Effector CD8-positive, alpha-beta T cell (primary cell): ENCODE results near the gene UBAP2L.

Experiments
- DNase-seq: peaks from one replicate; lab custom pipeline; 2025; lab: John Stamatoyannopoulos, UW
- total RNA-seq, 4 experiments: gene quantifications; one replicate each; lab custom pipeline; 2026; lab: John Stamatoyannopoulos, UW

The UBAP2L gene
- total RNA-seq, result 148 to 160 (median 154) reads per million in 4 experiments

- peak; percentile 97 for DNase-seq
These were observed at the start of gene UBAP2L for GRCh38 chr1:154220071-154220969. UBAP2L (plus strand) TSS chr1:154220955; CDS start chr1:154225124, 4,169 bp downstream.

GRCh38 chr1:154171223-154171583, 49.6 kb upstream of the UBAP2L start:
- no peak for DNase-seq

GRCh38 chr1:154171880-154172279, 48.9 kb upstream of the UBAP2L start:
- no peak for DNase-seq

GRCh38 chr1:154174654-154175053, 46.1 kb upstream of the UBAP2L start:
- DNase-seq, result no peak

GRCh38 chr1:154176337-154176736, 44.4 kb upstream of the UBAP2L start:
- no peak for DNase-seq

- DNase-seq, result no peak
These were observed 42.7 kb upstream of the UBAP2L start for GRCh38 chr1:154178013-154178412.

- DNase-seq, result no peak
These were observed 41.6 kb upstream of the UBAP2L start for GRCh38 chr1:154178911-154179811.

GRCh38 chr1:154179946-154180687, 40.6 kb upstream of the UBAP2L start:
- no peak for DNase-seq

- DNase-seq, result no peak
These were observed 38.8 kb upstream of the UBAP2L start for GRCh38 chr1:154181944-154182343.

- DNase-seq, result peak; percentile 58
These were observed 38.3 kb upstream of the UBAP2L start for GRCh38 chr1:154182344-154183045.

GRCh38 chr1:154183046-154183915, 37.5 kb upstream of the UBAP2L start:
- DNase-seq, result peak; percentile 88

GRCh38 chr1:154186177-154186576, 34.6 kb upstream of the UBAP2L start:
- DNase-seq, result peak; percentile 21

- DNase-seq, result no peak
These were observed 33.8 kb upstream of the UBAP2L start for GRCh38 chr1:154186852-154187501.

- DNase-seq, result no peak
These were observed 30.2 kb upstream of the UBAP2L start for GRCh38 chr1:154190550-154190949.

GRCh38 chr1:154191990-154192461, 28.7 kb upstream of the UBAP2L start, which contains the start of gene TPM3:
TPM3 (minus strand) TSS chr1:154192100; CDS start chr1:154192018, 82 bp downstream.
- no peak for DNase-seq

GRCh38 chr1:154192476-154192875, 28.3 kb upstream of the UBAP2L start:
- no peak for DNase-seq

- no peak for DNase-seq
These were observed 26.9 kb upstream of the UBAP2L start for GRCh38 chr1:154193821-154194220.

GRCh38 chr1:154198756-154199562, 21.8 kb upstream of the UBAP2L start:
- DNase-seq, result peak; percentile 3

GRCh38 chr1:154199563-154199879, 21.2 kb upstream of the UBAP2L start:
- DNase-seq, result no peak
